GM19372 (cell line): ENCODE data around the gene TTC6.

ENCODE experiments used
- ATAC-seq: cut with Tn5 transposase; IDR thresholded peaks from one replicate; pipeline ENCODE4 v1.9.1; 2021; ENCODE audit warnings: mild to moderate bottlenecking, low read depth, moderate library complexity; ENCODE audit not compliant: unreplicated experiment

Gene TTC6

GRCh38 chr14:37584211-37585100 lies 11.0 kb upstream of the TTC6 start:
- ATAC-seq = no peak

- ATAC-seq = no peak
Measured at GRCh38 chr14:37585101-37585511, 10.3 kb upstream of the TTC6 start.

- ATAC-seq = no peak
Measured at GRCh38 chr14:37585971-37586796, 9.2 kb upstream of the TTC6 start.

GRCh38 chr14:37586797-37587130 lies 8.7 kb upstream of the TTC6 start:
- ATAC-seq = no peak

- no peak for ATAC-seq
Measured at GRCh38 chr14:37587131-37587803, 8.2 kb upstream of the TTC6 start.

- ATAC-seq = no peak
Measured at GRCh38 chr14:37587881-37588666, 7.4 kb upstream of the TTC6 start.

GRCh38 chr14:37588667-37588955 lies 6.8 kb upstream of the TTC6 start:
- ATAC-seq = no peak

GRCh38 chr14:37588956-37589714 lies 6.3 kb upstream of the TTC6 start:
- no peak for ATAC-seq

- ATAC-seq = no peak
Measured at GRCh38 chr14:37589715-37590427, 5.6 kb upstream of the TTC6 start.

- ATAC-seq = no peak
Measured at GRCh38 chr14:37590428-37591139, 4.8 kb upstream of the TTC6 start.

- no peak for ATAC-seq
Measured at GRCh38 chr14:37591311-37591940, 4.0 kb upstream of the TTC6 start.

- ATAC-seq = no peak
Measured at GRCh38 chr14:37591941-37592481, 3.4 kb upstream of the TTC6 start.

GRCh38 chr14:37592482-37593408 lies 2.7 kb upstream of the TTC6 start:
- ATAC-seq = no peak

- ATAC-seq = no peak
Measured at GRCh38 chr14:37593511-37594237, 1.8 kb upstream of the TTC6 start.

GRCh38 chr14:37594238-37594970 lies 1.0 kb upstream of the TTC6 start:
- no peak for ATAC-seq
